Effector CD4-positive, alpha-beta T cell (primary cell): Measurements from ENCODE around the gene KIAA0930.
"Not testable (repeated sequence)": the region's sequence is repeated elsewhere in the genome, so short reads cannot be mapped to it uniquely, and the experiment has no call there.

ENCODE experiments used
- DNase-seq: peaks from one replicate; pipeline ENCODE4 v3.0.0-alpha.2; 2020

The KIAA0930 gene

DNA sequence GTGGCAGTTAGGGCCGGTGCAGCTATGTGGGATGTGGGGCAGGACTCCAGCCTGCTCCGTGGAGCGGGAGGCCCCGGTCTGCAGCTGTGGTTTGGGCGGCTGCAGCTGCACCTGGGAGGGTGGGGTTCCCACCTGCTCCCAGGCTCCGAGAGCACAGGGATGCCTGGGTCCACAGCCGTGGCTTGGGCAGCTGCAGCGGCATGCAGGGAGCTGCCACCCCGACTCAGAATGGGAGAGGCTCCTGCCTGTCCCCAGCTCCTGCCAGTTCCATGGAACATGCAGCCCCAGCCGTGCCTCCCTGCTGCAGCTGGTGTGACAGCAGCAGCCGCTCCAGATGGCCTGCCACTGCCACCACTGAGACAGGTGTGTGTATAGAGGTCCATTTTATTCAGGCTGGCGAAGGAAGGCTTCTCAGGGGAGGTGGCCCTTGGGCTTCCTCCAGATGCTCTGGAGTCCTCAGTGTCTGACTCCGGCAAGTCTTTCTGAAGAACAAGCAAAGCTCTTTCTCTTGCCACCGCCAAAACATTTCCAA lies 22.3 kb upstream of the KIAA0930 start:
- DNase-seq = no peak

DNA sequence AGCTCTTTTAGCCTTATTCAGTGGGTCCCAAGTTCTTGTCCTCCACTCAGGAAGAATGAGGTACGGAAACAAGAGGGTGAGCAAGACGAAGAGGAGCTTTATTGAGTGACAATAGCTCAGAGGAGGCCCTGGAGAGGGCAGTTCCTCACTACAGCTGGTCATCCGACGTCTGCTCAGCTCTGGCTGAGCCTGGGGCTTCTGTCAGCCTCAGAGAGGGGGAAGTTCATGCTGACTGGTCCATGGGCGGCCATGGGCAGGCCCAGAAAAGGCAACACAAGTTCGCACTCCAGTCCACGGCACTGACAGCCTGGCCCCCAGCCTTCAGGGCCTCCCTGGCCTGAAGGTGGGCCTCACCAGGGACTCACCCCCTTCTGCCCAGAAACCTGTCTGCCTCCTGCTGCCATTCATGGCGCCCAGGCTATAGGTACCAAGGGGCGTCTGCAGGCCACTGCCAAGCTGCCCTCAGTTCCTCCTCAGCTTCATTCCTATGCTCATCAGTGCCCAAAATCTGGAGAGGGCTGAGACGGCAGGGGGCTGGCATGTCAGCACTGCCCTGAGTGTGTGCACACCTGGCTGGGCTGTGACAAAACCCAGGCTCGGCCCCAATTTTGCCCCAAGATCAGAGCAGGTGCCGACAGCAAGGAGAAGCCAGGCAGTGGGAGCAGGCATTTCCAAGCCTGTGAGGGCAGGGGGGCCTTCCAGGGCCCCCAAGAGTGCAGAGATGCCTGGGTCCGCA lies 21.7 kb upstream of the KIAA0930 start:
- no peak for DNase-seq

DNA sequence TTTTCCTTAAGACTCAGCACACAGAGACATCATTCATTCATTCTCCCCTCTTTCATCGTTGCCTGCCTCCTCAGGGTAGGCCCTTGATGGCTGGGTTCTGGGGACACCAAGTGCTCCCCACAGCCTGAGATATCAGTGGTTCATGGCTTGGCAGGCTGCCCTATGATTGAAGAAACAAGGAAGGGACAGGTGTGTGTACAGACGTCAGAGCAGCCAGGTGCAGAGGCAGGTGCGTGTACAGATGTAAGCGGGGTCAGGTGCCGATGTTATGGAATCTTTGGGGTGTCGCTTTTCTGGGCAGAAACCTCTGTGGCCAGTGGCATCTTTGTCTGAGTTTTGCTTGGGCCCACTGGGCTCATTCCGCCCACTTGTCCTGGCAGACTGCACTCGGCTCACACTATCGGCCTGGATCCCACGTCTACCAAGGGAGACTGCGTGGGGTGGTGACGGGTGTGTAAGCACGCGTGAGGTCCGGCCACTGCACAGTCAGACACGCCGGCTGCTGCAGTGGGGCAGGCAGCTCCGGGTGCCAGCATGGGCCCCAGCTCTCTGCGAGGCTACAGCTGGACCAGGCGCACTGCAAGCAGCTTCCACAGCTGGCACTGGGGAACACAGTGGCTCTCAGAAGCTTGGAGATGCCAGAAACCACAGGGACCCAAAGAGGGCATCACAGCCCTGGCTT lies 20.9 kb upstream of the KIAA0930 start:
- no peak for DNase-seq

DNA sequence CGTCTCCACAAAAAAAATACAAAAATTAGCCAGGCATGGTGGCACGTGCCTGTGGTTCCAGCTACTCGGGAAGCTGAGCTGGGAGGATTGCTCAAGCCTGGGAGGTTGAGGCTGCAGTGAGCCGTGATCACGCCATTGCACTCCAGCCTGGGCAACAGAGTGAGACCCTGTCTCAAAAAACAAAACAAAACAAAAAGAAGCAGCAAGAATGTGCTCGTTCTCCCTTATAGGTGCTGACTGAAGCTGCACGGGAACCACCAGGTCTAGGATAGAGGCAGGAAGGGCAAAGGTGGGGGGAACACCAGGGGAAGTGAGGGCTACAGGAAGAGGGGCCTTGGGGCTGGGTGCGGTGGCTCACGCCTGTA lies 19.7 kb upstream of the KIAA0930 start:
- not testable (repeated sequence) for DNase-seq

DNA sequence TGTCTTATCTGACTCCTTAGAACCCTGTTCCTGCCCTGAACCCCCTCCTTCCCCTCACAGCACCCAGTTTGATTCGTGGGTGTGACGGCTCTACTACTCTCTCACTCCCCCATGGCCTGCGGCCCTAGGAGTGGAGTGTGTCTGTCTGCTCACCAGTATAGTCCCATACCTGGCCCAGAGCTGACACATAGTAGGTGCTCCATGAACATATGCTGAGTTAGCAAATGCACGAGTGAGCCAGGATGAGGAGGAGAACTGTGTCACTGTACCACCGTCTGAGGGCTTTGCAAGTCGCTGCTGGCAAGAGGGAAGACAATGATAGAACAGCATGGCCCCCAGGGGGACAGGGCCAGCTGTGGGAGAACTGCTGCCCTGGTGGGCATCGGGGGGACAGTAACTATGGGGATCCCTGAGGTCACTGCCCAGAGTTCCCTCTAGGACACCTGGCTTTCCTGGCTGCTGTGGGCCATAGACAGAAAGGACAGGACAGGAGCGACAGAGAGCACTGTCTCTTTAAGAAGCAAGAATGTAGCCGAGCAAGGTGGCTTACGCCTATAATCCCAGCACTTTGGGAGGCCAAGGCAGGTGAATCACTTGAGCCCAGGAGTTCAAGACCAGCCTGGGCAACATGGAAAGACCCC lies 19.2 kb upstream of the KIAA0930 start:
- no peak for DNase-seq

DNA sequence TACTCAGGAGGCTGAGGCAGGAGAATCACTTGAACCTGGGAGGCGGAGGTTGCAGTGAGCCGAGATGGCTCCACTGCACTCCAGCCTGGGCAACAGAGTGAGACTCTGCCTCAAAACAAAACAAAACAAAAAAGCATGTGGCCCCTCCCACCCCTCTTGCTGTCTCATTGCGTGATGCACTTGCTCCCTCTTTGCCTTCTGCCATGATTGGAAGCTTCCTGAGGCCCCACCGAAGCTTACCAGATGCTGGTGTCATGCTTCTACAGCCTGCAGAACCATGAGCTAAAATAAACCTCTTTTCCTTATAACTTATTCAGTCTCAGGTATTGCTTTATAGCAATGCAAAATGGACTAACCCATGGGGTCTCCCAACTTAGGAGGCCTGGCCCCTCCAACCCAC lies 17.2 kb upstream of the KIAA0930 start:
- DNase-seq = not testable (repeated sequence)

DNA sequence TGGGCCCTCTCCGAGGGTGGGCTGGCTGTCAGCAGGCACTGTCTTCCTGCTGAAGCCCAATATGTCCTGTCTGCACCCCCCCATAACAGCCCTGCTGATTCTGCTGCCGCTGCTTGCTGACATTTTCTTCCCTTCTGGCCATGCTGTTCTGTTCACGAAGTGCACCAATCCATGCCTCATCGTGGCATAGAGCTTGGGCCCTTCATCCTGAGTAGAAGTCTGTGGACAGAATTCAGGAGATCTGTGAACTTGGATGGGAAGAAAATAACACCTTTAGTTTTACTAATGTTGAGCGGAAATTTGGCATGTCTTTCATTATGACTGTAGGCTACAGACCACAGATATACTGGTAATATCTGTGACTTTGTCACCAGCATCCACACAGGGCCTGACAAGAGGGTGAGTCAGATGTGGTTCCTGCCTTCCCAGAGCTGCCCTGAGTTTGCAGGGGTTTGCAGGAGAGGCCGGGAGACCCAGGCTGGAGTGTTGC lies 14.1 kb upstream of the KIAA0930 start:
- DNase-seq = no peak

DNA sequence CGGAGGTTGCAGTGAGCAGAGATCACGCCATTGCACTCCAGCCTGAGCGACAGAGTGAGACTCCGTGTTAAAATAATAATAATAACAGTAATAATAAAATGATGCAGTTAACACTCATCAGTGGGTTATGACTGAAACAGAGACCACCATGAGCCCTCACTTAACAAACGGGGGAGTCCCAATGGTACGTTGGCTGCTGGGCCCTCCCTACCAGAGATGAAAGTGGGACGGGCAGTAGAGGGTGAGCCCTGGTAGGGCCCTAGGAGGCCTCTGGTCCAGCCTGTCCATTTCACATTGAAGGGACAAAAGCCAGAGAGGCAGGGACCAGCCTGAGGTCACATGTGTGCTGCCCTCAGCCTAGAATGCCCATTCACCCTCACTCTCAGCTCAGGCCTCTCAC lies 13.7 kb upstream of the KIAA0930 start:
- DNase-seq = no peak

DNA sequence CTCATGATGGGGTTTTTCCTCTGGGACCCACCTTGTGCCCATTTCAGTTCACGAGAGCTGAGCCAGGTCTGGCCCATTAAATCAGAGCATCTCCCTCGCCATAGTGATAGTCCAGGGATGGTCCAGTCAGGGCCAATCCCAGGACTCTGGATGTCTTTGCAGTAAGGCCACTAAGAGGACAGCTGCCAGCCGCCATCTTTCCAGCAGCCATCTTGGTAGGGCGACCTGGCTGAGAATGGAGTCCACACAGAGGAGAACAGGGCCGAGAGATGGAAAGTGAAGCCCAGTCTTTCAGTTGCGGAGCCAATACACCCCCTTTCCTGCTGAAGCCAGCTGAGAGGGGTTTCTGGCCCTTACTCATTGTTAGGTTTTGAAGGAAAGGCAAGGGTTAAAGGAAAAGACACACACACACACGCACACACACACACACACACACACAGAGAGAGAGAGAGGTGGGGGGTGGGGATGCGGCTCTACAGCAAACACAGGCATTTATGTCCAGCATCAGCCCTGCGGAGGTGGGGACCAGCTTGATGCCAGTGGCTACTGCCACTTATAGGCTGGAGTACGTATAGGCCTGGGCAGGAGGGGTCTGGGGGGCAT lies 12.4 kb upstream of the KIAA0930 start:
- DNase-seq = no peak

DNA sequence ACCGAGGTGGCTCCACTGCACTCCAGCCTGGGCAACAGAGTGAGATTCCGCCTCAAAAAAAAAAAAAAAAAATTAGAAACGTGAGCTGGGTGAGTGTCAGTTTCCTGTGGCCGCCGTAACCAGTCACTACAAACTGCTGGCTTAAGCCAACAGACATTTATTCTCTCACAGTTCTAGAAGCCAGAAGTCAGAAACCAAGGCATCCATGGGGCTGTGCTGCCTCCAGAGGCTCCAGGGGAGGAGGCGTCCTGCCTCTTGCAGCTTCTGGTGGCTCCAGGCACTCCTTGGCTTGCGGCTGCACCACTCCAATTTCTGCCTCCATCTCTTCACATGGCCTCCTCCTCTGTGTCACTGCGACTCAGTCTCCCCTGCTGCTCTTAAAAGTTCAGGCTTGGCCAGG lies 11.1 kb upstream of the KIAA0930 start:
- DNase-seq = no peak

DNA sequence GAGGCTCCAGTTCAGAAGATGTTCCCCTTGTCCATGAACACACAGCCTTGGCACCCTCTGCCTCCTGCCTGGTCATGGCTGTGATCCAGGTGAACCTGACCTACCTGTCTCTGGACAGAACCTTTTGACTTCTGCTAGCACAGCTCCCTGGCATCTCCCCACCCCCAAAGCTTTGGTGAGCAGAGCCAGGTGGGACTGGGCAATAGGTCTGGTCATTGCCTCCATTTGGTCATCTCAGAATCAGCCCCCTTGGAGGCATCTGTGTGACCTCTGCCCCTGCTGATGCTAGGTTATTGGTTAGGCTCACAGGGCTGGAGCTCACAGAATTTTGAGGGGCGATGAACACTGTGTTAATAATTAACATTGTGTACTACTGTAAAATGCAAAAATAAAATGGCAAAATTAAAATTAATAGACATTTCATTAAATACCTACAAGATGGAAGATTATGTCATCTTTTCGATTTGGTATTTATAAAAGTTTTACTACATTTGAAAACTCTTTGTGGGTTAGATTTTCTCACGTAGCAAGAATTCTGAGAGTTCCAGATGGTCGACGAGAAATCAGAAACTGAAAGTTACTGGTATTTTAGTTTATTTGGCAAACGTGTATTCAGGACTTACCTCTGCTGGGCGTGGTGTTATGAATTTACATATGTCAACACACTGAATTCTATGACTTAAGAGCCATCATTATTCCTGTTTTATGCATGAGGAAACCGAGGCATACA lies 8.3 kb upstream of the KIAA0930 start:
- no peak for DNase-seq

DNA sequence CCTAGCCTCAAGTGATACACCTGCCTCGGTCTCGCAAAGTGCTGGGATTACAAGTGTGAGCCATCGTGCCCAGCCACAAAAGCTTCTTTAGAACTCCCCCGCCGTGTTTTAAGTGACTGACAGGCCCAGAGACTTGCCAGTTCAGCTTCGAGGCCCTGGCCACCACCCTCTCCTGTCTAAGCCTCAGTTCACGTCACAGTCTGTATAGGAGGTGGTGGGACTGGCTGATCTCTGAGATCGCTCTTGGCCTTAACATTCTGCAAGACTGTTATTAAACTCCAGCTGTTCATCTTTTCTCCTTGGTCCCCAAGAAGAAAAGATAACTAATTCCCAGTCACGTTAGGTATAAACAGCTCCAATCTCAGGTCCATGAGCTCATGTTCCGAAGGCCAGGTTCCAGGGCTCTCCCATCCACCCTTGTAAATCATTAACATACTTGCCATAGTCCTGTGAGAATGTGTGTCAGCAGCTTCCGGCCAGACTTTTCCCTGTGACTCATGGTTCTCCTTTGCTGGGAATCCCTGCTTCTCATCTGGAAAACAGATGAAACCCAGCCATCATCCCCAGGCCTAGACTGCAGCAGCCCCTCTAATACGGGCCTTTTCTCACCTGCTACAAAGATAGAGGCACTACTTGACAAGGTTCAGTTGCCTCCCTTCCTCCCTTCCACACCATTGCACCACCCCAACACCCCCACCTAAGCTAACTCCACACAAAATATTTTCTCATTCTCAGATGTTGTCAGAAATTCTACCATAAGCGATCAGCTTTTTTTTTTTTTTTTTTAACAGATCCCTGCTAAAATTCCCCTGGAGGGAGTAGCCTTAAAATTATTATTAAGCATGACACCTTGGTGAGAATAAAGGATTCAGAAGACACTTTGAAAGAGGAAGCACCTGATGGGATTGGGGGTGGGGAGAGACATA lies 5.6 kb upstream of the KIAA0930 start:
- no peak for DNase-seq

DNA sequence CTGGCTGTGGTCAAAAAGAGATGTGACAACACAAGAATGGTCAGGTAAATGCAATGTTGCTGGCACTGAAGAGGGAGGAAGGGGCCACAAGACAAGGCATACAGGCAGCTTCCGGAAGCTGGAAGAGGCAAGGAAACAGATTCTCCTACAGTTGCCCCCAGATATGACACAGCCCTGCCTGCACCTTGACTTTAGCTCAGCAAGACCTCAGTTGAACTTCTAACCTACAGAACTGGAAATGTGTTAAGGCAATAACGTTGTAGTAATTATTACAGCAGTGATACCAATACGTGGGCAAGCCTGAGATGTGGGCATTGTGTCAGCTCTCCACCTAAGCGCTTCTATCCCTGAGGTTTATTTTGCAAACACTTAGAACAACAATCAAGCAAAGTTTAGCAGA lies 4.2 kb upstream of the KIAA0930 start:
- no peak for DNase-seq

DNA sequence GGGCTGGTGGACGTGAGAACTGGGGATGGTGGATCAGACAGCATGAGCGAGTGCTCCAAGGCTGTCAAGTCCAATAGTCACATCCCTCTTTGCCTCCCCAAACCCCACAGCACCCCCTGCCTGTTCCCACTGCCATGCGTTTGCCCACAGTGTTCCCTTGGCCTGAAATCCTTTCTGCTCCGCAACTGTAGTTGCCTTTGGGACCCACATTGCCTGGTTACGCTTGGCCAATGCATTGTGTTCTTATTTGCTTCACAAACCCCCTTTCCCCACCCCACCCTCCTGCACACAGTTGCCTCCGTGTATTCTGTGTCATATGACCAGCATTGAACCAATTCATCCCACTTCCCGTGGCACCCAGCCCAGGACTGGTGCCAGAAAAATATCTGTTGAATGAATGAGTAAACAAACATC lies 2.1 kb upstream of the KIAA0930 start:
- no peak for DNase-seq

DNA sequence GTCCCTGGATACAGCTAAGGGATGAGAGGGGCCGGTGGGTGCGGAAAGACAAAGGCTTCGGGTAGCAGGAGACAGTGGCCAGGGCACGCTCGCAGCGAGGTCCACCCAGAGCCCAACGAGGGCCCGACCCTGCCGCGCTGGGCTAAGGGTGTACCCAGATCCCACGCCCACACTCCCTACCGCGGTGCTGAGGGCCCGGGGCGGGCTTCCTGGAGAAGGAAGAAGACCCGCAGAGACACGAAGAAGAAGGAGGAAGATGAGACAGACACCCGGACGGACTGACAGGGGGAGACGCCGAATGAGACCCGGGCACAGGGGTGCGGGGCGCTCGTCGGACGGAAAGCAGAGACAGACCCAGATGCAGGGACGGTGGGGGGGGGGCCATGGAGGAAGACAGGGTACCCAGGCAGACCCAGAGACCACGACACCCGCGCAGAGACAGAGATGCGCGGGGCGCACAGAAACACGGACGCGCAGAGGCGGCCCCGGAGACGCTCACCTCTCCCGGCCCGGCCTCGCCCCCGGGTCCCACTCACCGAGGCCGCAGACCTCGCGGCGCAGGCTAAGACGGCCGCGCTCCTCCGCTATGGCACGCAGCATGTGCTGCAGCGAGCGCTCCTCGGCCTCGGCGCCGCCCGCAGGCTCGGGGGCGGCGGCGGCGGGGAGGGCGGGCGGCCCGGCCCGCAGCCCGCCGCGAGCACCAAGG lies 437 bp downstream of the KIAA0930 start:
- peak; percentile 12 for DNase-seq

DNA sequence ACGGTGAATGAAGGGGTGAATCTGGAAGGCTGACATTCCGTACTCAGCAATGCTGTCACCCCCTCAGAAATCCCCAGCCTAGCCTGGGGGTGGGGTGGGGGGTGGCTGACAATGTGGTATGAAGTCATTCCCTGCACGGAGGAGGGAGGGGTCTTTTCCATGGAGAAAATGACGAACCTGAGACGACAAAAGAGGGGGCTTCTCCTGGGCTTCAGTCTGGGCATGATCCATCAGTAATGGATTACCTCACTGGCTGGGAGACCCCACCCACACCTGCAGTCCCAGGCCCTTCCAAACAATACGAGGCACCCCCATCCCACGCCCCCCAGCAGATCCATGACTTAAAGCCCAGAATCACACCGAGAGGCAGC lies 1.0 kb downstream of the KIAA0930 start:
- no peak for DNase-seq

DNA sequence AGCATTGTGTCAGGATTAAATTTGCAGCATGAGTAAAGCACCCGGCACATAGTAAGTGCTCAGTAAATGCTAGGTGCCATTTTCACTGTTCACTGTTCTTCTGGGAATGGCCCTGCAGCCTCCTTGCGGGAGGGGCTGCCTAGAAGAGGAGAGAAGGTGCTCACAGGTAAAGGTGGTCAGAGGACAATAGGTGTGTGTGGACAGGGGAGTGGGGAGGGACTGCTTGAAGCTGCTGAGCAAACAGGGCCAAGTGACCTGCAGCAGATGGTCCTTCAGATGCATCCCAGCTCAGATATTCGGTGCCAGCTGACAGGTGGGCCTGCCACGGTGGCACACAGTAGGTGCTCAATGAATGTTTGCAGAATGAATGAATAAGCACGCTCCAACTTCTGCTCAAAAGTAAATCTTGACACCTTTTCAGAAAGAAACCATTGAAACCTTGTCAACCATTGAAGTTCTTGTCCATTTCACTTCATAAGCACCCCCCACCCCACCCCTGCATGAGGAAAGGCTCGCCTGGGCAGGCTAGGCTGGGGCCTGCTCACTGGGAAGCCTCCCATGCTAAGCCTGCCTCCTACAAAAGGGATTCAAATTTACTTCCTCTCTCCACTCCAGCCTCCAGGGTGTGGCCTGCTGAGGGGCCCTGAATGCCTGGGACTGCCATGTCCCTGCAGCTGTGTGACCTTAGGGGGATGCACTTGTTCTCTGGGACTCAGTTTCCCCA lies 1.6 kb downstream of the KIAA0930 start:
- no peak for DNase-seq

DNA sequence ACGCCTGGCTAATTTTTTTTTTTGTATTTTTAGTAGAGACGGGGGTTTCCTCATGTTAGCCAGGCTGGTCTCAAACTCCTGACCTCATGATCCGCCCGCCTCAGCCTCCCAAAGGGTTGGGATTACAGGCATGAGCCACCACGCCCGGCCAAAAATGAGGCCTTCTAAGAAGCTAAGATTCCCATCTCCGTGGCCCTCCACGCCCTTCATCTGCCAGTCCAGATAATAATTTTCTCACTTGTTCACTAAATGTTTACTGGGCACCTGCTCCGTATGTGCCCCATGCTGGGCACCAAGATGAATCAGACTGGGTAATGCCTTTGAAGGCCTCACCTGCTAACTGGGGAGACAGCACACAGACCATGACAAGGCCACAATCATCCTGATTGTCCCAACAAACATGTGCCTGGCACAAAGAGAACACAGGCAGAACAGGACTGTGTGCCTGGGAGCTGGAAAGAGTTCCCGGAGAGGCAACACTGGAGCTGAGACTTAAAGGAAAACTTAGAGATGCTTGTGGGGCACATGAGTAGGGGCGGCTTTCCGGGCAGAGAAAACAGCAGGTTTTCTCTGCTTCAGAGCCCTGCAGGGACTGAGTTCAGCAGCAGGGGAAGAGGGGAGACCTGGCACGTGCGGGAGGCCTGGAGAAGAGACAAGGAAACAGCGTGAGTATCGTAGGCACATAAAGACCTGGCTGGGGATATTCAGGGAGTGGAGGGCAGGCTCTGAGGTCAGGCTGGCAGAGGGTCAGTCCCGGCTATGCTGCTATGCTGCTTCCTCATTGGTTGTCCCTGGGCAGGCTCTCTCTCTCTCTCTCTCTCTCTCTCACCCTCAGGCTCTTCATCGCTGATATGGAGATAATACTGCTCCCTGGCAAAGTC lies 2.4 kb downstream of the KIAA0930 start:
- DNase-seq = no peak
